ENCODE results near the gene CAMK4.
A peak's percentile ranks its signal among the peaks of the same experiment; 100 is the strongest.

The CAMK4 gene

GRCh38 chr5:111233052-111233374 is 8.8 kb downstream of the CAMK4 start:
- no peak for TF ChIP-seq CTCF (IDR thresholded peaks at IDR 0.05; ENCODE audit: low read depth, low read length)
- DNase-seq (ENCODE audit: low read depth in 2 of 2): no peak
- H3K4me3 ChIP-seq (replicated peaks in 1 of 2; ENCODE audit: low read depth in 2 of 2, low read length in 2 of 2): no peak overlapping the region

GRCh38 chr5:111234125-111234524 is 9.9 kb downstream of the CAMK4 start:
- no peak for DNase-seq (ENCODE audit: low read depth in 2 of 2)
- no peak overlapping the region for H3K4me3 ChIP-seq (replicated peaks in 1 of 2; ENCODE audit: low read depth in 2 of 2, low read length in 2 of 2)
- TF ChIP-seq CTCF (IDR thresholded peaks at IDR 0.05; ENCODE audit: low read depth, low read length): no peak

GRCh38 chr5:111235635-111236034 is 11.5 kb downstream of the CAMK4 start:
- DNase-seq (ENCODE audit: low read depth in 2 of 2): no peak
- no peak for TF ChIP-seq CTCF (IDR thresholded peaks at IDR 0.05; ENCODE audit: low read depth, low read length)
- H3K4me3 ChIP-seq (replicated peaks in 1 of 2; ENCODE audit: low read depth in 2 of 2, low read length in 2 of 2): no peak overlapping the region

GRCh38 chr5:111236348-111236747 is 12.2 kb downstream of the CAMK4 start:
- H3K4me3 ChIP-seq (replicated peaks in 1 of 2; ENCODE audit: low read depth in 2 of 2, low read length in 2 of 2): no peak overlapping the region
- DNase-seq (ENCODE audit: low read depth in 2 of 2): no peak
- TF ChIP-seq CTCF (IDR thresholded peaks at IDR 0.05; ENCODE audit: low read depth, low read length): no peak

GRCh38 chr5:111236995-111237394 is 12.8 kb downstream of the CAMK4 start:
- no peak for TF ChIP-seq CTCF (IDR thresholded peaks at IDR 0.05; ENCODE audit: low read depth, low read length)
- DNase-seq (ENCODE audit: low read depth in 2 of 2): peak in 1 of 2 donors; percentile 25
- H3K4me3 ChIP-seq (replicated peaks in 1 of 2; ENCODE audit: low read depth in 2 of 2, low read length in 2 of 2): no peak overlapping the region

GRCh38 chr5:111237470-111237869 is 13.3 kb downstream of the CAMK4 start:
- no peak for TF ChIP-seq CTCF (IDR thresholded peaks at IDR 0.05; ENCODE audit: low read depth, low read length)
- no peak overlapping the region for H3K4me3 ChIP-seq (replicated peaks in 1 of 2; ENCODE audit: low read depth in 2 of 2, low read length in 2 of 2)

GRCh38 chr5:111238431-111239225 is 14.4 kb downstream of the CAMK4 start:
- no peak for DNase-seq (ENCODE audit: low read depth in 2 of 2)
- H3K4me3 ChIP-seq (replicated peaks in 1 of 2; ENCODE audit: low read depth in 2 of 2, low read length in 2 of 2): no peak overlapping the region
- no peak for TF ChIP-seq CTCF (IDR thresholded peaks at IDR 0.05; ENCODE audit: low read depth, low read length)

More at GRCh38 chr5:111237470-111237869, 13.3 kb downstream of the CAMK4 start:
- DNase-seq (ENCODE audit: low read depth in 2 of 2): peak; percentile 9 to 47
